Neural cell (in vitro differentiated cells): Measurements from ENCODE around the gene NECTIN1. TPM values are rescaled to one million over a fixed set of nuclear protein-coding genes. Genes with fewer than 3 reads are reported as not detected.

Experiments used
- H2AFZ ChIP-seq: fragments of 200-600, 300-800 bp; sonication (generic), shearing (Covaris generic); 2 replicates; pipeline ENCODE4 v1.6.0; 2014; ENCODE audit warnings: low read depth, mild to moderate bottlenecking, antibody characterized with exemption, low read length, moderate library complexity
- H3F3A ChIP-seq: fragments of 200-600 bp; shearing (Covaris generic); 2 replicates; pipeline ENCODE4 v1.6.1; 2016; ENCODE audit warnings: mild to moderate bottlenecking, moderate library complexity, mixed read lengths, antibody characterized with exemption, low read length; ENCODE audit not compliant: insufficient read depth, poor library complexity, severe bottlenecking
- H3K27ac ChIP-seq: fragments of 200-600, 300-800 bp; sonication (generic), shearing (Covaris generic); 2 replicates; pipeline ENCODE4 v1.5.1; 2014; ENCODE audit warnings: mild to moderate bottlenecking, low read length, moderate library complexity
- H3K27me3 ChIP-seq: fragments of 300-800, 200-600 bp; sonication (generic), shearing (Covaris generic); 2 replicates; pipeline ENCODE4 v1.6.0; 2014; ENCODE audit warnings: mild to moderate bottlenecking, low read depth, low read length, moderate library complexity; ENCODE audit not compliant: insufficient read depth
- H3K36me3 ChIP-seq: fragments of 300-800, 200-600 bp; sonication (generic), shearing (Covaris generic); 2 replicates; pipeline ENCODE4 v1.5.1; 2014; ENCODE audit warnings: mild to moderate bottlenecking, antibody characterized with exemption, low read length, moderate library complexity; ENCODE audit not compliant: insufficient read depth
- H3K4me2 ChIP-seq: fragments of 300-800, 200-600 bp; sonication (generic), shearing (Covaris generic); 2 replicates; pipeline ENCODE4 v1.6.0; 2014; ENCODE audit warnings: mild to moderate bottlenecking, low read length
- H3K4me3 ChIP-seq: fragments of 300-800, 200-600 bp; sonication (generic), shearing (Covaris generic); 2 replicates; pipeline ENCODE4 v1.5.1; 2014; ENCODE audit warnings: mild to moderate bottlenecking, low read length, moderate library complexity
- H3K79me2 ChIP-seq: fragments of 200-600 bp; shearing (Covaris generic); replicated peaks from 2 replicates; pipeline ENCODE4 v1.6.0; 2014; ENCODE audit warnings: mild to moderate bottlenecking, low read length, moderate library complexity; ENCODE audit not compliant: insufficient read depth
- H3K9ac ChIP-seq: fragments of 300-800, 200-600 bp; sonication (generic), shearing (Covaris generic); 2 replicates; pipeline ENCODE4 v1.6.1; 2016; ENCODE audit warnings: mild to moderate bottlenecking, low read length, mixed read lengths
- H3K9me2 ChIP-seq: fragments of 200-600 bp; shearing (Covaris generic); 2 replicates; pipeline ENCODE4 v1.6.1; 2016; ENCODE audit warnings: mild to moderate bottlenecking, low read length, mixed read lengths; ENCODE audit not compliant: insufficient read depth
- H3K9me3 ChIP-seq: fragments of 200-600, 300-800 bp; sonication (generic), shearing (Covaris generic); 2 replicates; pipeline ENCODE4 v1.6.1; 2016; ENCODE audit warnings: mild to moderate bottlenecking, mixed run types, low read length, moderate library complexity, mixed read lengths
- H4K20me1 ChIP-seq: fragments of 200-600 bp; shearing (Covaris generic); 2 replicates; pipeline ENCODE4 v1.6.1; 2016; ENCODE audit warnings: mild to moderate bottlenecking, mixed run types; ENCODE audit not compliant: insufficient read depth
- EP300 ChIP-seq: fragments of 450-650 bp; conservative IDR thresholded peaks from 2 replicates; pipeline ENCODE4 v1.6.1; 2014; ENCODE audit warnings: antibody characterized with exemption, mild to moderate bottlenecking, moderate library complexity; ENCODE audit not compliant: poor library complexity, severe bottlenecking
- EZH2 ChIP-seq: fragments of 200-600, 300-800 bp; shearing (Covaris generic), sonication (generic); IDR thresholded peaks from 2 replicates; pipeline ENCODE4 v1.6.1; 2014; ENCODE audit warnings: antibody characterized with exemption, low read length, borderline replicate concordance, mild to moderate bottlenecking; ENCODE audit not compliant: insufficient read depth, poor library complexity, severe bottlenecking
- MXI1 ChIP-seq: fragments of 450-650 bp; conservative IDR thresholded peaks from 2 replicates; pipeline ENCODE4 v1.6.1; 2014; ENCODE audit warnings: antibody characterized with exemption, mild to moderate bottlenecking; ENCODE audit not compliant: poor library complexity, severe bottlenecking
- POLR2AphosphoS5 ChIP-seq: IDR thresholded peaks from 2 replicates; pipeline ENCODE4 v1.6.1; 2012
- RAD21 ChIP-seq: fragments of 450-650 bp; conservative IDR thresholded peaks from 2 replicates; pipeline ENCODE4 v1.6.1; 2014; ENCODE audit warnings: antibody characterized with exemption, mild to moderate bottlenecking, moderate library complexity
- SMC3 ChIP-seq: fragments of 450-650 bp; conservative IDR thresholded peaks from 2 replicates; pipeline ENCODE4 v1.6.1; 2014; ENCODE audit warnings: antibody characterized with exemption, mild to moderate bottlenecking, moderate library complexity; ENCODE audit not compliant: poor library complexity
- TAF1 ChIP-seq: IDR thresholded peaks from 2 replicates; pipeline ENCODE4 v1.6.1; 2012; ENCODE audit warnings: low read depth
- polyA plus RNA-seq: library from polyadenylated mRNA; depleted of rRNA; stranded (reverse); fragments of >200 nt; gene quantifications from 2 replicates; pipeline ENCODE4 v1.2.3, GENCODE V29; 2014
- TF ChIP-seq, protein P1 (sequence below): IDR thresholded peaks from 2 replicates; pipeline ENCODE4 v1.6.1; 2012; ENCODE audit warnings: borderline replicate concordance
- TF ChIP-seq, protein P2 (sequence below): fragments of 450-650 bp; IDR thresholded peaks from 2 replicates; pipeline ENCODE4 v1.5.1; 2014; ENCODE audit warnings: antibody characterized with exemption, mild to moderate bottlenecking, moderate library complexity; ENCODE audit not compliant: poor library complexity, severe bottlenecking

NECTIN1 gene
- polyA plus RNA-seq, 1 donor from 2014 or later, result 5.6 TPM

DNA sequence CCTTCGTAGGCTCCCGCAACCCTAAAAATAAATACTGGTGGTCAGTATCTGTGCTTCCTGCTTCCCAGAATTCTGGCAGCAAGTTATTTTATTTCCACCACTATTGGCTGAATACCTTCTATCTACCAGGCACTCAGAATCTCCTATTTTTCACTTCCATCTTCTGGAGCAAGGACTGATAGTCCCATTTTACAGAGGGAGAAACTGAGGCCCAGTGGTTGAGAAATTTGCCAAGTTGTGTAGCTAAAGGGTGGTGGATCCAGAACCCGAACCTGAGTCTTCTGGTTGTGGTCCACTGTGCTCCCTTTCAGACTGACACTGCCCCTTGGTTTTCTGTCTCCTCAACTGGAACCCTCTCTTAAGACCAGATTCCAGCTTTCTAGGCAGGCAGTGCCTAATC, 31.6 kb downstream of the NECTIN1 start:
- H3K36me3 ChIP-seq, result no peaks in the 10 kb centered on the region
- no peak overlapping the region for H3K4me2 ChIP-seq
- H3K27ac ChIP-seq, result no peak overlapping the region
- TF ChIP-seq SMC3 (no peak), EZH2 (no peak), MXI1 (no peak)
- no peaks in the 10 kb centered on the region for H4K20me1 ChIP-seq
- no peak overlapping the region for H3K4me3 ChIP-seq
- no peaks in the 10 kb centered on the region for H3K27me3 ChIP-seq
- no peak overlapping the region for H3K9ac ChIP-seq
- H3F3A ChIP-seq, result no peaks in the 10 kb centered on the region
- no peaks in the 10 kb centered on the region for H3K9me3 ChIP-seq
- no peak overlapping the region for H2AFZ ChIP-seq
- H3K9me2 ChIP-seq, result no peaks in the 10 kb centered on the region
- peaks cover 5% of the 10 kb centered on the region for H3K79me2 ChIP-seq

DNA sequence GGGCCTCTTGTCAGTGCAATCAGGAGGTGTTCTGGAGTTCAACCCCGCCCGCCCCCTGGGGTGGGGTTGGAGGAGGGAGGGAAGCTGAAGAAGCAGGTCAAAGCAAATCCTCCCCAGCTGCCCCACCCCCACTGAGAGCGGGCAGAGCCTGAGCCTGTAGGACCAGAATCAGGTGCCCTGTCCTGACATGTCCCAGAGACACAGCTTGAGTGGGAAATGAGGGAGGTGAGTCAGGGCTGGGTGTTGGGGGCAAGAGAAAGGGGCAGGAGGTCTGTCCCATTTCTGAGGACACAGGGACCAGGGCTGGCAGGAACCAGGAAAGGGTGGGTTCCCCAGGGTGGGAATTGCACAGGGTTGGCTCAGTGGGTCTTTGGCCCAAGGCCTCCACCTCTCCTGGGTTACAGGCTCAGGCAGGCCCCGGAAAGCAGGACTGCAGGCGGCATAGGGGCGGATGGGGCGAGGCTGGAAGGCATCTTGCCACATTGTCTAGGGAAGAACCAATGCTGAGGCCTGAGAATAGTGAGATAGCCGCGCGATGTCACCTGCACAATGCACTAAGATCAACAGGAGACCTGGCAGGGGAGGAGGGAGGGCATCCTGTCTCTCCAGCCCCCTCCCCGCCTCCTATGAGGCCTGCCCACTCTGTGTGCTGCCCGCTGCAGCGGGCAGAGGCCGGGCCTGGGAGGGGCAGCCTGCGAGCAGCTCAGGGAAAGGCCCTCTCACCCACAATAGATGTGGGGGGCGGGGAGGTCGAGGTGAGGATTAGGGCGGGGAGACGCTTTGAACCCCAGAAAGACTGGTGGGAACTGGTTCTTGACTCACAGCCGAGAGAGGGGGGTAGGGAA, 32.4 kb downstream of the NECTIN1 start:
- Histone ChIP-seq H2AFZ (no peak overlapping the region), H3K9me2 (no peaks in the 10 kb centered on the region), H3K27me3 (no peaks in the 10 kb centered on the region), H3F3A (no peaks in the 10 kb centered on the region), H3K9me3 (no peaks in the 10 kb centered on the region), H3K4me2 (no peak overlapping the region), H3K79me2 (peaks cover 5% of the 10 kb centered on the region), H3K36me3 (no peaks in the 10 kb centered on the region), H4K20me1 (no peaks in the 10 kb centered on the region), H3K4me3 (no peak overlapping the region), H3K9ac (no peak overlapping the region), H3K27ac (no peak overlapping the region)
- TF ChIP-seq SMC3, result no peak
- no peak for TF ChIP-seq EZH2
- TF ChIP-seq TAF1, result no peak
- TF ChIP-seq RAD21, result no peak
- TF ChIP-seq, protein P1, sequence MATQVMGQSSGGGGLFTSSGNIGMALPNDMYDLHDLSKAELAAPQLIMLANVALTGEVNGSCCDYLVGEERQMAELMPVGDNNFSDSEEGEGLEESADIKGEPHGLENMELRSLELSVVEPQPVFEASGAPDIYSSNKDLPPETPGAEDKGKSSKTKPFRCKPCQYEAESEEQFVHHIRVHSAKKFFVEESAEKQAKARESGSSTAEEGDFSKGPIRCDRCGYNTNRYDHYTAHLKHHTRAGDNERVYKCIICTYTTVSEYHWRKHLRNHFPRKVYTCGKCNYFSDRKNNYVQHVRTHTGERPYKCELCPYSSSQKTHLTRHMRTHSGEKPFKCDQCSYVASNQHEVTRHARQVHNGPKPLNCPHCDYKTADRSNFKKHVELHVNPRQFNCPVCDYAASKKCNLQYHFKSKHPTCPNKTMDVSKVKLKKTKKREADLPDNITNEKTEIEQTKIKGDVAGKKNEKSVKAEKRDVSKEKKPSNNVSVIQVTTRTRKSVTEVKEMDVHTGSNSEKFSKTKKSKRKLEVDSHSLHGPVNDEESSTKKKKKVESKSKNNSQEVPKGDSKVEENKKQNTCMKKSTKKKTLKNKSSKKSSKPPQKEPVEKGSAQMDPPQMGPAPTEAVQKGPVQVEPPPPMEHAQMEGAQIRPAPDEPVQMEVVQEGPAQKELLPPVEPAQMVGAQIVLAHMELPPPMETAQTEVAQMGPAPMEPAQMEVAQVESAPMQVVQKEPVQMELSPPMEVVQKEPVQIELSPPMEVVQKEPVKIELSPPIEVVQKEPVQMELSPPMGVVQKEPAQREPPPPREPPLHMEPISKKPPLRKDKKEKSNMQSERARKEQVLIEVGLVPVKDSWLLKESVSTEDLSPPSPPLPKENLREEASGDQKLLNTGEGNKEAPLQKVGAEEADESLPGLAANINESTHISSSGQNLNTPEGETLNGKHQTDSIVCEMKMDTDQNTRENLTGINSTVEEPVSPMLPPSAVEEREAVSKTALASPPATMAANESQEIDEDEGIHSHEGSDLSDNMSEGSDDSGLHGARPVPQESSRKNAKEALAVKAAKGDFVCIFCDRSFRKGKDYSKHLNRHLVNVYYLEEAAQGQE, result no peak
- TF ChIP-seq MXI1, result no peak
- TF ChIP-seq POLR2AphosphoS5, result no peak
- TF ChIP-seq EP300, result no peak
- TF ChIP-seq, protein P2, sequence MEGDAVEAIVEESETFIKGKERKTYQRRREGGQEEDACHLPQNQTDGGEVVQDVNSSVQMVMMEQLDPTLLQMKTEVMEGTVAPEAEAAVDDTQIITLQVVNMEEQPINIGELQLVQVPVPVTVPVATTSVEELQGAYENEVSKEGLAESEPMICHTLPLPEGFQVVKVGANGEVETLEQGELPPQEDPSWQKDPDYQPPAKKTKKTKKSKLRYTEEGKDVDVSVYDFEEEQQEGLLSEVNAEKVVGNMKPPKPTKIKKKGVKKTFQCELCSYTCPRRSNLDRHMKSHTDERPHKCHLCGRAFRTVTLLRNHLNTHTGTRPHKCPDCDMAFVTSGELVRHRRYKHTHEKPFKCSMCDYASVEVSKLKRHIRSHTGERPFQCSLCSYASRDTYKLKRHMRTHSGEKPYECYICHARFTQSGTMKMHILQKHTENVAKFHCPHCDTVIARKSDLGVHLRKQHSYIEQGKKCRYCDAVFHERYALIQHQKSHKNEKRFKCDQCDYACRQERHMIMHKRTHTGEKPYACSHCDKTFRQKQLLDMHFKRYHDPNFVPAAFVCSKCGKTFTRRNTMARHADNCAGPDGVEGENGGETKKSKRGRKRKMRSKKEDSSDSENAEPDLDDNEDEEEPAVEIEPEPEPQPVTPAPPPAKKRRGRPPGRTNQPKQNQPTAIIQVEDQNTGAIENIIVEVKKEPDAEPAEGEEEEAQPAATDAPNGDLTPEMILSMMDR, result no peak
